SK-N-SH treated with all-trans-retinoic acid at 6 μM for 48 hours (cell line): ENCODE data around the gene GPR153.

Experiments used
- ATAC-seq: fragments of 200-7000 bp; cut with Tn5 transposase; 3 replicates; pipeline ENCODE4 v1.9.1; 2020; ENCODE audit warnings: mild to moderate bottlenecking, moderate library complexity
- BACH2 ChIP-seq: fragments of 250-450 bp; sonication (Bioruptor Pico); IDR thresholded peaks from 2 replicates; pipeline ENCODE4 v1.9.0; 2021; ENCODE audit warnings: mild to moderate bottlenecking, borderline replicate concordance
- CREB5 ChIP-seq: fragments of 250-450 bp; sonication (Bioruptor Pico); IDR thresholded peaks from 2 replicates; pipeline ENCODE4 v1.5.1; 2020; ENCODE audit warnings: low read depth, mild to moderate bottlenecking, moderate library complexity
- CSRNP3 ChIP-seq: fragments of 250-450 bp; sonication (Bioruptor Pico); IDR thresholded peaks from 2 replicates; pipeline ENCODE4 v1.5.1; 2021; ENCODE audit warnings: mild to moderate bottlenecking, moderate library complexity
- ISL1 ChIP-seq: fragments of 250-450 bp; sonication (Bioruptor Pico); IDR thresholded peaks from 2 replicates; pipeline ENCODE4 v2.1.2; 2022; ENCODE audit warnings: mild to moderate bottlenecking, moderate library complexity
- PATZ1 ChIP-seq: fragments of 250-450 bp; sonication (Bioruptor Pico); IDR thresholded peaks from 2 replicates; pipeline ENCODE4 v1.8.0; 2020; ENCODE audit warnings: mild to moderate bottlenecking, moderate library complexity, borderline replicate concordance
- POU6F1 ChIP-seq: fragments of 250-450 bp; sonication (Bioruptor Pico); IDR thresholded peaks from 2 replicates; pipeline ENCODE4 v1.8.0; 2021; ENCODE audit warnings: low read depth, mild to moderate bottlenecking, moderate library complexity, borderline replicate concordance
- SNAI2 ChIP-seq: fragments of 250-450 bp; sonication (Bioruptor Pico); IDR thresholded peaks from 2 replicates; pipeline ENCODE4 v1.5.0; 2020; ENCODE audit warnings: mild to moderate bottlenecking, moderate library complexity
- TOX ChIP-seq: fragments of 250-450 bp; sonication (Bioruptor Pico); IDR thresholded peaks from 2 replicates; pipeline ENCODE4 v1.8.0; 2021; ENCODE audit warnings: mild to moderate bottlenecking, moderate library complexity, borderline replicate concordance
- TSHZ2 ChIP-seq: fragments of 250-450 bp; sonication (Bioruptor Pico); IDR thresholded peaks from 2 replicates; pipeline ENCODE4 v1.5.0; 2020; ENCODE audit warnings: mild to moderate bottlenecking, moderate library complexity
- ZC3H10 ChIP-seq: fragments of 250-450 bp; sonication (Bioruptor Pico); IDR thresholded peaks from 2 replicates; pipeline ENCODE4 v1.5.1; 2021; ENCODE audit warnings: mild to moderate bottlenecking, moderate library complexity
- ZFP30 ChIP-seq: fragments of 450-650 bp; formaldehyde crosslinking; IDR thresholded peaks from 2 replicates; pipeline ENCODE4 v1.5.0; 2022; ENCODE audit warnings: mild to moderate bottlenecking, moderate library complexity
- ZNF8 ChIP-seq: fragments of 450-650 bp; formaldehyde crosslinking; IDR thresholded peaks from 2 replicates; pipeline ENCODE4 v1.5.0; 2020; ENCODE audit warnings: mild to moderate bottlenecking, moderate library complexity

GPR153 gene

GRCh38 chr1:6286266-6286665 lies 25.4 kb upstream of the GPR153 start (continued):
- TF ChIP-seq POU6F1 (CRISPR knock-in tag) (no peak), SNAI2 (no peak)

GRCh38 chr1:6285336-6285735 lies 24.4 kb upstream of the GPR153 start:
- no peak for ATAC-seq
- TF ChIP-seq TOX (CRISPR knock-in tag) (no peak), POU6F1 (CRISPR knock-in tag) (no peak), ZFP30 (CRISPR knock-in tag) (no peak), ZNF8 (CRISPR knock-in tag) (no peak), BACH2 (CRISPR knock-in tag) (no peak), SNAI2 (no peak), ISL1 (no peak), ZC3H10 (CRISPR knock-in tag) (no peak), CSRNP3 (CRISPR knock-in tag) (no peak), TSHZ2 (CRISPR knock-in tag) (no peak), CREB5 (CRISPR knock-in tag) (no peak), PATZ1 (CRISPR knock-in tag) (no peak)

- no peak for ATAC-seq
- no peak for TF ChIP-seq CSRNP3 (CRISPR knock-in tag)
- TF ChIP-seq, all 23 proteins: peak for 0
These were observed 21.8 kb upstream of the GPR153 start for GRCh38 chr1:6282577-6283270.
